ENCODE results near the gene RAB34.
"Not testable (repeated sequence)": the region's sequence is repeated elsewhere in the genome, so short reads cannot be mapped to it uniquely, and the experiment has no call there.

RAB34 gene

DNA sequence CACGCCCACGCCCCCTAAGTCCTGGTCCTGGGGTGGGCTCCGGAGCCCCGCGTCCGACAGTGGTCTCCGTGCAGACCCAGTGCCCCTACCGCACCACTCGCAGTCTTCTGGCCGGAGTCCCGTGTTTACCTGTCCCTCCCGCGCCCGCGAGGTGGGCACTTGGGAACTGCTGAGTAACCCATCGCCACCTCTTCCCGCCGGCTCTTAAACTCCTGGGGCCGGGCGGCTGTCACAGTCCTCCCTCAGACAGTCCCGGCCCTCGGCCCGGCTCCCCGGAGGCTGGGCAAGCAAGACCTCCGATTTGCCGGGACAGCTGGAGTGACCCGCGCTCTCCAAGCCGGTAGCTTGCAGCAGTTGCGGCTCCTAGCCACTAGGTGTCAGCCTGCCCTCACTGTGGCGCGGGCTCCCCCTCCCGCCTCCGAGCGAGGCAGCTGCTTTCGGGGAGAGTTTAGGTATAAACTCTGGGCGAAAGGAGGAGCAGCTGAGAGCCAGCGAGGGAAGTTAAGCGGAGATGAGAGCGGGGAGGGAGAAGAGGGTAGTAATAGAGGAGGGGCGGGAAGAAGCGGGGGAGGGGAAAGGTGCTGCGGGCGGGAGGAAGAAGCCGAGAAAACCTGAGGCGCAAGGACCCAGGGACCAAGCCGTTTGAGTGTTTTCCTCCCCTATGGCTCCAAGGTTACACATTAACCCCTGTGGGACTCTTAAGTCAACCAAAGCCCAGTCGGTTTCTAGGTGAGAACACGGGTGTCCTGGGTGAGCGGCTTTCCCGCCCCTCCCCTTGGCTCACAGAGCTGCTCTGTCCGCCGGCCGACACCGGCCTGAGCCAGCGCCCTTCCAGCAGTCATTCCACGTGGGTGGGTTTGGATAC lies 9.2 kb upstream of the RAB34 start:
- peak; percentile 78 to 92 (median 84) for DNase-seq

DNA sequence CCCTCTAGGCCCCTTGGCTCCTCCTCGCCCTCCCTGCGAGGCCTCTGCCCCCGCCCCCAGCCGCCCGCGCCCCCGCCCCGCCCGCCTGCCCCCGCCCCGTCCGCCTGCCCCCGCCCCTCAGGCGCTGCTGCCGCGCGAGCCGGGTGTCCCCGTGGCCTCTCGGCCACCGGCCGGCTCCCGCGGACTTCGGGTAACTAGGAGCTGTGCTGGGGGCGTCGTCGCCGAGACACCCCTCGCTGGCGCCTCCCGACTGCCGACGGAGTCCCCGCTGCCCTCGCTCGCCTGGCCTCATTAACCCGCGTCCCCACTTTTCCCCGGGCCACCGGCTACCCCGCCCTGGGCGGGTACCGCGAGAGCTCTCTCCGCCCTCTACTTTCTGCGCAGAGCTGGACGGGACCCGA lies 8.6 kb upstream of the RAB34 start, which contains the start of gene TLCD1:
TSS of gene TLCD1 (minus strand) at position 8 of the 401 bp plus-strand sequence. CDS start 136 bp downstream, outside the sequence.
- DNase-seq: peak; percentile 45 to 82 (median 65)

DNA sequence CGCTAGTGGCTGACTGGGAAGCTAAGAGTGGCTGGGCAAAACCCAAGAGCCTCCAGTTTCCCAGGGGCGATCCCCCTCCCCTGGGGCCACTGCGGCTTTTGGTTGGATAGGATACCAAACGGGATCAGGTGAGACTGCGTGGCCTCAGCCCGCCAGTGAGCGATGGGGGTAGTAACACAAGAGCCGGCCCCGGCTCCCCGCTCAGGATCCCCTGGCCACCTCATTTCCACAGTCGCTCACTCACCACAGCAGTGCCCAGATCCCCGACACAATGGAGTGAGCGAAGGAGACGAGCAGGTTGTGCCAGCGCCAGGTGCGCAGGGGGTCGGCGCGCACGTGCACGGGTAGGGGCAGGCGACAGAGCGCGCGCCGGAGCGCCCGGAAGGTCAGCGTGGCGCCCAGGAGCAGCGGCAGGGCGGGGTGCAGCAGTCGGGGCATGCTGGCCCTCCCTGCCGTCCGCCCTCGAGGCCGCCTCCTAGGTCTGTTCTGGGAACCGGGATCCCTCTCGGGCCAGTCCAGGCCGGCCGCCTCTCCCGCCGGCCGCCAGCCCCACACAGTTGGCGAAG lies 8.1 kb upstream of the RAB34 start:
- DNase-seq: peak in 2 of 5 experiments; percentile 33 to 62

DNA sequence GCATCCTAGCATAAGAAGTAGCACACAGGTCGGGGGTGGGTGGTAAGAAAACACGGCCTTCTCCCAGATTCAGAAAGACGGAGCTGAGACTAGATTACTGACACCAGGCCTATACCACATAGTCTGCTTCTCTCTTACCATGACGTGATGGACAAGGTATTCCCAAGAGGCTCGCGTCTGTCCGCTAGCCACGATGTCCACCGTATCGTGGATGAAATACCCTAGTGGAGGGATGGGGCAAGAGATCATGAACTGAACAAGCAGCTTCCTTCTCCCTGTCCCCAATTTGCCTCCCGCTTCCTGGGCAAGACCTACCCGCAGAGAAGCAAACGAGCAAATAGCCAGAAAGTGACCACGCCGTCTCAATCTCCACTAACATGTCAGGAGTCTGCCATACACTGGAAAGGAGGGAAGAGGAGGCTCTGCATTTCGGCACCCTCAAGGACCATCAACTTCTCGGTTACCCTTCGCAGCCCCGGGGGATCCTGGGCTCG lies 7.5 kb upstream of the RAB34 start:
- peak in 1 of 5 experiments; percentile 56 for DNase-seq

DNA sequence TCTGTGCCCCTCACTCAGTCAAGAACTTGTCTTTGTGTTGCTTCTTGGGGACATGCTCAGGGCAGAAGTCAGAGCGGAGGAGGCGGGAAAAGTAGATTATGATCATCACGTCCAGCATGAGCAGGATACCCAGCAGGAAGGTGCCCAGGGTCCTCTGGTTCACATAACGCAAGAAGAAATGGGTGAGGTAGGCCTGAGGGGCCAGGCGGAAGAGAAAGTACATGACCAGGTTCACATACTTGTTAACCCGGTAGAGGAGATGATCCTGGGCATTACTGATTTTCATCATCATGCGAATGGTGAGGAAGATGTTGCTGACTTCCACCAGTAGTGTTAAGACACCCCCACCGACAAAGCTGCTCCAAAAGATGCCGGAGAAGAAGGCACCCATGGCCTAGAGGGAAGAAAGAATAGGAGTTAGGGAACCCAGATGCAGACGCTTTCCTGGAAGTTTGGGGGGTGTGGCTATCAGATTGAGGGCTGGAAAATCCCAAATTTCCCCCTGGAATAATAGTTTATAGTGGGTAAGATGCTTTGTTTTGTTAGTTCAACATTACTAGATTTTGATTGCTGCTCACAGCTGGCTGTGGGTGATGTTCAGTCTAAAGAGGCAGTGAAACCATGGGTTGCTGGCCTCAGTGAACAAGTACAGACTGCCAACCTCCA lies 7.0 kb upstream of the RAB34 start:
- peak in 1 of 5 experiments; percentile 33 for DNase-seq

DNA sequence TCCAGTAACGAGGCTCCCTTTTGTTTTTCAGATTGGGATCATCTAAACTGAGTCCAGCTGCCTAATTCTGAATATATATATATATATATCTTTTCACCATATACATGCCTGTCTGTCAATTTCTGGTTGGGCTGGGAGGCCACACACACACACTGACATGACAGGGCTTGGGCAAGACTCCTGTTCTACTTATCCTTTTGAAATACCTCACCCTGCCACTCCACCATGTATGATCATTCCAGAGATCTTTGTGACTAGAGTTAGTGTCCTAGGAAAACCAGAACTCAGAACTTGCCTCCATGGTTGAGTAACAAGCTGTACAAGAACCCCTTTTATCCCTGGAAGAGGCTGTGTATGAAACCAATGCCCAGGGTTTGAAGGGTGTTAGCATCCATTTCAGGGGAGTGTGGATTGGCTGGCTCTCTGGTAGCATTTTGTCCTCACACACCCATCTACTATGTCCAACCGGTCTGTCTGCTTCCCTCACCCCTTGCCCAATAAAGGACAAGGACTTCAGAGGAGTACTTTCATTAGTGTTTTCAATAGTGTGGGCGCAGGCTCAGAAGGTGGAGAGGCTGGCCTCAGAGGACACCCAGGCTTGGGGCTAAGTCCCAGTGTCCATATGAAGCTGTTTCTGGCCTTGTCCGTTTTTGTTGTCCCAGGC lies 6.3 kb upstream of the RAB34 start:
- not testable (repeated sequence) for DNase-seq

DNA sequence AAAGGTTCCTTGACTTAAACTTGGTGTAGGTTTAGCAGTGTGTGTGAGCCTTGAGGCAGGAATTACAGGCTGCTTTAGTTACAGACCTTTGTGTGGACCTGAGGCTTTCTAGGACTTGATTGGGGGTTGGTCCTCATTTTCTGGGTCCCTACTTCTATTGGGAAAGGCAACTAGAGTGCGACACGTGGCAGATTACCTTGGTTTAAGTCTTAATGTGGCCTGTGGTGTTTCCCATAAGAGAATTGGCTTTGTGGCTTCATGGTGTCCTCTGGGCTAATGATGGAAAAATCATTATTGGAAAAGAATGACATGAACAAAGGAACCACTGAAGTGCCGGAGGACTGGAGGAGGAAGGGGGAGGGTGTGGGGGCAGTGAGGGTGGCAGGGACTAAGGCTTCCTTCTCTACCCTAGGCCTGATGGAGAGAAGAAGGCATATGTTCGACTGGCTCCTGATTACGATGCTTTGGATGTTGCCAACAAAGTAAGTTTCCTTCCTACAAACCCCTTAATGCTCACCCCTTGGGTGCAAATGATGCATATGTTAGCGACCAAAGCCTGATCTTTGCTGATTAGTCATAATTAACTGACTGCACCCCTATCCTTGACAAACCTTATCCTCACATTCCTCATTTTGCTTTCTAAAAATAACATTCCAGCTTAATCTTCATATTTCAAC lies 5.6 kb upstream of the RAB34 start:
- DNase-seq: no peak

DNA sequence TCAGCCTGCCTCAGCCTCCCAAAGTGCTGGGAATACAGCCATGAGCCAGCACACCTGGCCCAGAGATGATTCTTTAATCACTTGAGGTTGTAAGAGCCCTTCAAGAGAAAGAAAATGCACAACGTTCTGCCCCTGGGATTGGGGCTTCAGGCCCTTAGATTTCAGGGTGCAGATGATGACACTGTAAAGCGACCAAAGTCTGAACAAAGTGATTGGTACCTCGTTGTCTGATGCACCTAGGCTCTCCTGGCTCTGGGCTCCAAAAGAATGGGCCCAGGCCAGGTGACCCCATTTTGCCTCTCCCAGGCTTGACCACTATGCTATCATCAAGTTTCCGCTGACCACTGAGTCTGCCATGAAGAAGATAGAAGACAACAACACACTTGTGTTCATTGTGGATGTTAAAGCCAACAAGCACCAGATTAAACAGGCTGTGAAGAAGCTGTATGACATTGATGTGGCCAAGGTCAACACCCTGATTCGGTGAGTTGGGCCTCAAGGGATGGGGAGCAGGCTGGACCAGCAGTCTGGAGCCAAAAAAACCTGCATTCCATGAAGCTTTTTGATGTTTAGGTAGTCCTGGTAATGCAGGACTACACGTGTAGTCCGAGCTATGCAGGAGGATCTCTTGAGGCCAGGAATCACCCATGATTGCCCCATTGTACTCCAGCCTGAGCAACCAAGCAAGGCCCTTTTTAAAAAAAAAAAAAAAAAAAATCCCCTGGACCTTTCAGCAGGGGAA lies 4.9 kb upstream of the RAB34 start:
- DNase-seq: no peak

DNA sequence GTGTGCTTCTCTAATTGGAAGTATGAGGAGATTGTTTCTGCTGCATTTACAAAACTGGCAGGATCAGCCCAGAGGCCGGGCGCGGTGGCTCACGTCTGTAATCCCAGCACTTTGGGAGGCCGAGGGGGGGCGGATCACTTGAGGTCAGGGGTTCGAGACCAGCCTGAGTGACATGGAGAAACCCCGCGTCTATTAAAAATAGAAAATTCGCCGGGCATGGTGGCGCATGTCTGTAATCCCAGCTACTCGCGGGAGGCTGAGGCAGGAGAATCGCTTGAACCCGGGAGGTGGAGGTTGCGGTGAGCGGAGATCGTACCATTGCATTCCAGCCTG lies 3.3 kb upstream of the RAB34 start:
- not testable (repeated sequence) for DNase-seq

DNA sequence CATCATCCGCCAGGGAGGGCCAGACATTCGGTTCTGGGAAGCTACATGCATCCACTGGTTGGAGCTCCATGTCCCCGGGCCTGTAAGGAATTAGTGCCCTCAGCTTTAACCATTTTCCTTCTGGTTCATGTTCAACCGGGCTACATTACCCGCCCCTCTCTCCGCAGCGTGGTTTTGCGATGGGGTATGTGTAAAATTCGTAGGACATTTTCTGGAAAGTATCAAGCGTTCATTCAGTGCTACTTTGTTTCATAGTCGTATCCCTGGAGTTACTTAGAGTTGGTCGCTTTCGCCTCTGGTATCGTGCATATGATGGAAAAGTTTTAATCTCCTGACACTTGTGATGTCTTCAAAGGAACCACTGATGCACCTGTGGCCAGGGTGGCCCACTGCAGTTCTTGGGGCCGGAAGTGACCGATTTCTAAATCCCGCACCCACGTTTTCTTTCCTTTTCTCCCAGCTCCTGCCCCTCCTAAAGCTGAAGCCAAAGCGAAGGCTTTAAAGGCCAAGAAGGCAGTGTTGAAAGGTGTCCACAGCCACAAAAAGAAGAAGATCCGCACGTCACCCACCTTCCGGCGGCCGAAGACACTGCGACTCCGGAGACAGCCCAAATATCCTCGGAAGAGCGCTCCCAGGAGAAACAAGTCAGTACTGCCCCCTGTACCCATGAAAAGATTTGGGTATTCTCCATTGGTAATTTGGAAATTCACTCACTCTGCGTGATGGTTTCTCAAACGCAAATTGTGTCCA lies 2.8 kb upstream of the RAB34 start:
- DNase-seq: peak in 4 of 5 experiments; percentile 23 to 55 (median 28)

DNA sequence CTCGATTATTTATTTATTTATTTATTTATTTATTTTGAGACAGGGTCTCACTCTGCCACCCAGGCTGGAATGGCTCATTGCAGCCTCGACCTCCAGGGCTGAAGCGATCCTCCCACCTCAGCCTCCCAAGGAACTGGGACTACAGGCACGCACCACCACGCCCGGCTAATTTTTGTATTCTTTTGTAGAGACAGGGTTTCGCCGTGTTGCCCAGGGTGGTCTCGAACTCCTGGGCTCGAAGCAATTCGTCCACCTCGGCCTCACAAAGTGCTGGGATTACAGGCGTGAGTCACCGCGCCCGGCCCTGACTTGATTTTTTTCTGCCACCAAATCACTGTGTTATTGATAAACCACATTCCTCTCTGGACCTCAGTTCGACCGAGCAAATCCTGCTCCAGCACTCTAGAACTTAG lies 1.4 kb upstream of the RAB34 start:
- no peak for DNase-seq

DNA sequence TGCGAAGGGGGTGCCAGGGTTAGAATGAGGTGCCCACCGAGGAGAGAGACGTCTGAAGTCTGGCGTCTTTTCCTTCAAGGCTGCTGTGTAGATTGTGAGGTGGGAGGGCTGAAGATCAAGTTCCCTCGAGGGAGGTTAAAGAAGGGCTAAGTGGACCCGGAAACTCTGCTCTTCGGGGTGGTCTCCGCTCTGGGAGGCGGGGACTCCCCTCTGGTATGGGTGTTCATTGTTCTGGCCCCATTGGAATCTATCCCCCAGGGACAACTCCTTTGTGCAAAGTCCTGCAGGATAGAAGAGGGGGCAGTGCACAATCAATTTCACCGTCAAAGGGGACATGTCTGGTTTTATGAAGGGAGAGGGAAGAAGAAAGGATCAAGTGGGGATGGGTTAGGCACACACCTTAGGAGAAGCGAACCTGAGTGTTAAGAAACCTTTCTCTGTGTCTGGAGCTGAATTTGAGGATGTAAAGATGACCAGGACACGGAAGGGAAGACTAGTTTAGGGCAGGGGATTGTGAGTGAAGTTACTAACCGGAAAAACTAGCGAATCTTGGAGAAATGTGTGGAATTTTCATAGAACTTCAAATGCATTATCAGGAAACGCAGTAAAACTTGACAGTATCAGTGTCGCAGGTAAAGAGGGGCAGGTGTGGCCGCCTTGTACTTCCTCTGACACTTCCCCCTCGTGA lies 809 bp upstream of the RAB34 start:
- DNase-seq: no peak

DNA sequence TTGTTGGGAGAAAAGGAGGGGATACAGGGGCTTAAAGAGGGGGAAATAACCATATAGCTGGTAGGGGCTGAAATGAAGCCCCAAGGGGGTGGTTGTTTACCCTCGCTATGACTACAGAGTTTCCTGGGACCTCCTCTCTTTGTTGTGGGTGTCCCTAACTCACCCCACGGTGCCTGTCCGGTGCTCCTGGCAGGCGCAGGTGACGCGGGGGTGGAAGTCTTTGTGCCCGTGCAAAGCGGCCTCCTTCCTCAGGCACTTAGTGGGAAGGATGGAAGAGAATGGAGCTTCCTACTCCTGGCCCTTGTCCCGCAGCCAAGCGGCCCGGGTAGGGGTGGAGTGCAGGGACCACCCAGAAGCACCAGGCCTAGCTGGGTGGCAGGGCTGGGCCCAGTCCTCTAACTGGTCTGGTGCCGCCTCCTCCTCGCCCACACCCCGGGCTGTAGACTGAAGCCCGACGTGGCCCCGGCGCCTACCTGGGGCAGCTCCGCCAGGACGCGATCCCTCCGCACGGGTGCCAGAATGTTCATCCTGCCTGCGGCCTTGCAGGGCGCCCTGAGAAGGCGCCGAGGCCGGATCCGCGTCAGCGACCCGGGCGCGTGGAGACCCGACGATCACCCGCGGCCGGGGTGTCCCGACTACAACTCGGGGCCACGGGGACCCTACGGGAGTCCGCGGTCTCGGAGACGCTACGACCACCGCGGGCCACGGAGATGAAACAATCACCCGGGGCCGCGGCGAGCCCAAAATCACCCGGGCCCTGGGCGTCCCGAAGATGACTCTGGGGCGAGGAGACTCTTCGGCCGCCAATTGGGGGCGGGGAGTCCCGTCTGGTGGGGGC lies 709 bp downstream of the RAB34 start:
- DNase-seq: peak in 1 of 5 experiments; percentile 12

DNA sequence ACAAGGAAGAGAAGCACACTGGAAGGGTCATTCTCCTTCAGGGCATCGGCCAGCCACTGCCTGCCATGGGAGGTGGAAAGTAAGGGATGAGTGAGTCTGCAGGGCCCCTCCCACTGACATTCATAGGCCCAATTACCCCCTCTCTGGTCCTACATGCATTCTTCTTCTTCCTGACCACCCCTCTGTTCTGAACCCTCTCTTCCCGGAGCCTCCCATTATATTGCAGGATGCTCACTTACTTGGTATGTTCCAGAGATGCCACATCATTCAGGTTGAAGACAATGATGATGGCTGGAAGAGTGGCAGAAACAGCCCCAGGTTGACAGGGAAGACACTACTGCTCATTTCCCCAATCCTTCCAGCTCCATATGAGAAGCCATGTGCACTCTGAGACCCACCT lies 2.5 kb downstream of the RAB34 start:
- DNase-seq: no peak

DNA sequence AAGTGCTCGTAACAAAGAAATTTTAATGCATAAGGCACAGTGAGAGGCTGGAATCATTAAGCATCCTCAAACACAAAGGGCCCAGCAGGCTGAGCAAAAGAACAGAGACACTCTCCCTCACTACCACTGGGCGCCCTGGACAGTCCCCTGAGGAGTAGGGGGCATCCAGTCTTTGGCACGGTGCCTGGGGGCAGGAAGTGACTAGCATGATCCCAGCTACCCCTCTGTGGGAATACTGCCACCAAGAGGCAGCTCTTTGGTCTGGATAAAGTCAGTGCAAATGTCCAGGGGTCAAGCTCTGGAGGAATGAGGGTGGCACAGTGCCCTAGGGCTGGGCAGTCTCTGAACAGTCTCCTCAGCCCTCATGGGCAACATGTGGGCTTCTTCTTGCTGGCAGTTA lies 3.4 kb downstream of the RAB34 start:
- no peak for DNase-seq

DNA sequence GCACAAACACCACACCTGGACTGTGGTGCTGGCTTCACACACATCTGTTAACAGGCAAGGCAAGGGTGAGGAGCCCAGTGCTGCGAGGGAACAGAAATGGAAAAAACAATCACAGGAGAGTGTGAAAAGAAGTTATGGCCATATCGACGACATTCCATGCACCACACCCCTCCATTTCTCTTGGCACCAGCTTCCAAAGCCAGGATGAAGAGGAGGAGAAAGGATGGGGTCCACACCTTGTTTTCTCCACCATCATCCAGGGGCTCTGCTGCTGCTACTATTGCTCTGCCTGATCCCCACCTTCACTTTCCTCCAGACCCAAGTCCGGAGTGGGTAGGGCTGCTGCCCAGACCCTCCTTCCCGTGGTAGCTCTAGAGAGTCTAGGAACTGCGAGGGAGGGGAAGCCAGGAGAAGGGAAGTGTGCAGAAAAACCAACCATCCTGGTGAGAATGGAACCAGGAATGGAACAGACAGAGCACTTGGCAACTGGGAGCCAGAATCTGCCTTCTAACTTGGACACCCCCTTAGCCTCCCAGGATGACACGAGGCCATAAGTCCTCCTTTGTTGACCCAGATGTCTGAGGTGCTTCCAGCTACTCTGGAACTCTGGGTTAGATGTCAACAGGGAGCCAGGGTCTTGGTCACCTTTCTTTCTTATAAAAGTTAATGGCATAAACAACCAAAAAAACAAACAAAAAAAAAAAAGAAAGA lies 4.8 kb downstream of the RAB34 start:
- no peak for DNase-seq

DNA sequence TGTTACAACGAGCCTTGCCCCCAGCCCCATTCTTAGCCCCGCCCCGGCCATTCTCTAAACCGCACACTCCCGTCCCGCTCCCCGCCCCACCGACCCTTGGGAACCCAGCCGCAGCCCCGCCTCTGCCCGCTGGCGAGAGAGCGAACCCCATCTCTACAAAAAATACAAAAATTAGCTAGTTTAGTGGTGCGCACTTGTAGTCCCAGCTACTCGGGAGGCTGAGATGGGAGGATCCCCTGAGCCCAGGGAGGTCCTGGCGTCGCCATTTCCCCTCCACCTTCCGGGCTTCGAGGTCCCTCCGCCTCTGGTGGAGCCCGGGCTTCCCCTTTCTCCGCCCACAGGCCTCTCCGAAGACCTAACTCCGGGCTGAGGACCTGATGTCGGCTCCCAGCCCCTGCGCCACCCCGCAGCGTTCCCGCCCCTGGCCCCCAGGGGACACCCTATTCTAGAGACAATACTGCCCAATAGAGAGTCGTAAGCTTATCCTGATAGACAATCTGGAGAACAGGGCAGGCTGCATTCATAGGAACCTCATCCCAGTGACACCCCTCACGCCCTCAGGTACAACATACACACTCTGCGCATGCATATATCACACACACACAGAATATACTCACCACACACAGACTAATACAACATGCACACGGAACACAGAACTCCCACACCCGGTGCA lies 5.5 kb downstream of the RAB34 start:
- peak; percentile 39 to 77 (median 53) for DNase-seq

DNA sequence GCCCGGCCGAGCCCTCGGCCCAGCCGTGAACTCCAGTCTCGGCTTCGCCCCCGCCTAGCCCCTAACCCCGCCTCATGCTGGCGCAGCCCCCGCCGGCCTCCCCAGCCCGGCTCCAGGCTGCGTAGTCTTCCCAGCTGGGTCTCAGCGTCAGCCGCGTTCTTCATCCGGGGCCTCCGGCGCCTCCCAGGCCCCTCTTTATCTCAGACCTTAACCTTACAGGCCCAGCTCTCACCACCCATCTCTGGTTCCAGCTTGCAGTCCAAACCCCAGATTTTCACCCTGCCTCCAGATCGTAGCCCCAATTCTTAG lies 6.0 kb downstream of the RAB34 start, which contains the start of gene PROCA1:
TSS of gene PROCA1 (minus strand) at position 166 of the 309 bp plus-strand sequence. CDS start 228 bp downstream, outside the sequence.
- peak in 2 of 5 experiments; percentile 20 to 64 for DNase-seq

Data from T-helper 2 cell (primary cell).